ENCODE results near the gene EVI5L.

DNA sequence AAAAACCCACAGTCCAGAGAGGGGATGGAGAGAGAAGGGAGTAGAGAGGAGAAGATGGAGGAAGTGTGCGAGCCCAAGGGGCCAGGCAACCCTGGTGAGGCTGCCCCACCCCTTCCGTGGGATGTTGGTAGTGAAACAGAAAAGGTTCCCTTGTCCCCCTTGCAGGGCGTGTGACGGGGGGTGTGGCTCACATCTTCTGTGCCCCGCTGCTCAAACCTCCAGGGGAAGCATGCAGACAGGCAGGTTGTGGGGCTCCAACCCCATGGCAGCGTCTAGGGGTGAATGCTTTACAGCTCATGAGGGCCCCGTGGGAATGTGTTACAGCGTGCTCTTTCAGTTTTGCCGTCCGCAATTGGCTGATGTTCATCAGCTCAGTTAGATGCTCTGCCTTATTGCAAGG, 14.7 kb upstream of the EVI5L start:
- no peak for TF ChIP-seq PPARA (CRISPR knock-in tag; IDR thresholded peaks at IDR 0.05; ENCODE audit: borderline replicate concordance)
- no peak for TF ChIP-seq PATZ1 (CRISPR knock-in tag; IDR thresholded peaks at IDR 0.05; ENCODE audit: borderline replicate concordance)
- TF ChIP-seq BACH2 (CRISPR knock-in tag; IDR thresholded peaks at IDR 0.05; ENCODE audit: borderline replicate concordance) = no peak
- no peak for TF ChIP-seq OSR1 (CRISPR knock-in tag; IDR thresholded peaks at IDR 0.05)
